ENCODE results near the gene TBC1D3. TPM values are rescaled to one million over a fixed set of nuclear protein-coding genes. Genes with fewer than 3 reads are reported as not detected.

TBC1D3 gene
- total RNA-seq (2022; extraction: Qiagen RNA extraction; ENCODE audit: low read depth), result not detected in 5 replicates

DNA sequence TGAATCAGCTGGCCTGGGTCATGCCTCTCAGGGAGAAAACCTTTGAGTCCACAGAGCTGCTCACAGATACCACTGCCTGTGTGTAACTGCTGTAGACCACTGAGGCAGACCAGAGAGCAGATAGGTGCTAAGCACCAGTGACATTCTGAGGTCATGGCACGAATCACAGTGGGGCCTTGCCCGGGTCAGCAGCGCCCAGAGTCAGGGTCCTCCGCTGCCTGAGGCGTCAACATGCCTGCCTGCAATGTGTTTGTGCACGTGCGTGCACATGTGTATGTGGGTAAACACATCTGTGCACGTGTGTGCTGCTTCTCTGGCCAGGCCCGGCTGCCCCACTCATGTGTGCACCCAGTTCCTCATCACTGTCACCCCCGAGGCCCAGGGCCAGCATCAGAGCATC lies at the start of gene TBC1D3:
TBC1D3 (minus strand) TSS at position 101 of the 400 bp plus-strand sequence. CDS start 1,526 bp downstream, outside the sequence.

Other genes starting within 250 kb of the TBC1D3 start
- 9.3 to 13.3 TPM (median 12.2 TPM) in 5 replicates for gene TBC1D3L, start 203.5 kb downstream of the TBC1D3 start, total RNA-seq (2022; extraction: Qiagen RNA extraction; ENCODE audit: low read depth)
- gene TBC1D3D, start 188.6 kb downstream of the TBC1D3 start, total RNA-seq (2022; extraction: Qiagen RNA extraction; ENCODE audit: low read depth), result 0.08 to 0.15 TPM in 2 of 5 replicates, not detected in the others
- gene TBC1D3C, start 123.9 kb downstream of the TBC1D3 start, total RNA-seq (2022; extraction: Qiagen RNA extraction; ENCODE audit: low read depth), result not detected in 5 replicates
- gene TBC1D3E, start 64.6 kb downstream of the TBC1D3 start, total RNA-seq (2022; extraction: Qiagen RNA extraction; ENCODE audit: low read depth), result not detected in 5 replicates
- gene MRPL45, start 104.6 kb upstream of the TBC1D3 start, total RNA-seq (2022; extraction: Qiagen RNA extraction; ENCODE audit: low read depth), result 65.1 to 67.7 TPM (median 67.2 TPM) in 5 replicates
- gene GPR179, start 151.4 kb upstream of the TBC1D3 start, total RNA-seq (2022; extraction: Qiagen RNA extraction; ENCODE audit: low read depth), result 0.03 to 0.08 TPM (median 0.04 TPM) in 4 of 5 replicates, not detected in the other
- 12.1 to 17.4 TPM (median 16.1 TPM) in 5 replicates for gene SOCS7, start 159.3 kb upstream of the TBC1D3 start, total RNA-seq (2022; extraction: Qiagen RNA extraction; ENCODE audit: low read depth)
- 36.2 to 48.8 TPM (median 45.9 TPM) in 5 replicates for gene ARHGAP23, start 235.9 kb upstream of the TBC1D3 start, total RNA-seq (2022; extraction: Qiagen RNA extraction; ENCODE audit: low read depth)